ENCODE measurements around the gene MAN1A2.
A peak's percentile ranks its signal among the peaks of the same experiment; 100 is the strongest.
"Not testable (repeated sequence)": the region's sequence is repeated elsewhere in the genome, so short reads cannot be mapped to it uniquely, and the experiment has no call there.

MAN1A2 gene

GRCh38 chr1:117500584-117500983 lies 133.3 kb downstream of the MAN1A2 start:
- no peak for DNase-seq (ENCODE audit: low spot score)

GRCh38 chr1:117501281-117501680 lies 134.0 kb downstream of the MAN1A2 start:
- no peak for DNase-seq (ENCODE audit: low spot score)

- DNase-seq (ENCODE audit: low spot score): no peak
These were observed 144.0 kb downstream of the MAN1A2 start for GRCh38 chr1:117511273-117511672.

GRCh38 chr1:117512728-117513321 lies 145.6 kb downstream of the MAN1A2 start:
- DNase-seq (ENCODE audit: low spot score): peak; percentile 12

GRCh38 chr1:117523111-117523510 lies 155.9 kb downstream of the MAN1A2 start:
- DNase-seq (ENCODE audit: low spot score): no peak

GRCh38 chr1:117527074-117527473 lies 159.8 kb downstream of the MAN1A2 start:
- no peak for DNase-seq (ENCODE audit: low spot score)

- DNase-seq (ENCODE audit: low spot score): no peak
These were observed 160.4 kb downstream of the MAN1A2 start for GRCh38 chr1:117527566-117528102.

- no peak for DNase-seq (ENCODE audit: low spot score)
These were observed 162.4 kb downstream of the MAN1A2 start for GRCh38 chr1:117529683-117530082.

- DNase-seq (ENCODE audit: low spot score): no peak
These were observed 164.0 kb downstream of the MAN1A2 start for GRCh38 chr1:117531222-117531621.

GRCh38 chr1:117534995-117535467 lies 167.8 kb downstream of the MAN1A2 start:
- peak; percentile 62 for DNase-seq (ENCODE audit: low spot score)

- no peak for DNase-seq (ENCODE audit: low spot score)
These were observed 168.6 kb downstream of the MAN1A2 start for GRCh38 chr1:117535821-117536220.

GRCh38 chr1:117537291-117537920 lies 170.2 kb downstream of the MAN1A2 start:
- DNase-seq (ENCODE audit: low spot score): peak; percentile 8

GRCh38 chr1:117540532-117540931 lies 173.3 kb downstream of the MAN1A2 start:
- DNase-seq (ENCODE audit: low spot score): no peak

- DNase-seq (ENCODE audit: low spot score): no peak
These were observed 173.8 kb downstream of the MAN1A2 start for GRCh38 chr1:117541003-117541402.

- no peak for DNase-seq (ENCODE audit: low spot score)
These were observed 174.3 kb downstream of the MAN1A2 start for GRCh38 chr1:117541585-117541984.

- DNase-seq (ENCODE audit: low spot score): peak; percentile 5
These were observed 177.4 kb downstream of the MAN1A2 start for GRCh38 chr1:117544509-117545109.

GRCh38 chr1:117546467-117546866 lies 179.2 kb downstream of the MAN1A2 start:
- no peak for DNase-seq (ENCODE audit: low spot score)

- no peak for DNase-seq (ENCODE audit: low spot score)
These were observed 186.2 kb downstream of the MAN1A2 start for GRCh38 chr1:117553471-117553870.

GRCh38 chr1:117555806-117556205 lies 188.6 kb downstream of the MAN1A2 start:
- DNase-seq (ENCODE audit: low spot score): no peak

- no peak for DNase-seq (ENCODE audit: low spot score)
These were observed 189.1 kb downstream of the MAN1A2 start for GRCh38 chr1:117556341-117556740.

GRCh38 chr1:117556976-117557375 lies 189.7 kb downstream of the MAN1A2 start:
- DNase-seq (ENCODE audit: low spot score): no peak

GRCh38 chr1:117558451-117558850 lies 191.2 kb downstream of the MAN1A2 start:
- not testable (repeated sequence) for DNase-seq (ENCODE audit: low spot score)

- no peak for DNase-seq (ENCODE audit: low spot score)
These were observed 191.9 kb downstream of the MAN1A2 start for GRCh38 chr1:117559139-117559538.

Measured in LoVo (cell line).